Measurements from ENCODE around the gene FOXA2. TPM values are rescaled to one million over a fixed set of nuclear protein-coding genes. Genes with fewer than 3 reads are reported as not detected.

Gene FOXA2
- total and polyA plus RNA-seq, 2 of the 13 experiments (the other 11 are each of a cell fraction or from before 2014, with no cell fraction given) = 8.8 to 12.2 TPM

- no peak for TF ChIP-seq ZNF318 (CRISPR knock-in tag; IDR thresholded peaks at IDR 0.05)
- no peak for TF ChIP-seq ZFP91 (CRISPR knock-in tag; IDR thresholded peaks at IDR 0.05; ENCODE audit: borderline replicate concordance)
- TF ChIP-seq ZEB1 (IDR thresholded peaks at IDR 0.05; ENCODE audit: insufficient replicate concordance, low read depth) = no peak
- 0 out of 2 replicates have a peak, but pooled peaks have one; percentile 12 for TF ChIP-seq ZNF276 (CRISPR knock-in tag; IDR thresholded peaks at IDR 0.05; ENCODE audit: low read depth)
- peak; percentile 23 for TF ChIP-seq SKI (IDR thresholded peaks at IDR 0.05; ENCODE audit: partially characterized antibody)
- no peak for TF ChIP-seq ZNF672 (CRISPR knock-in tag; IDR thresholded peaks at IDR 0.05)
- TF ChIP-seq NFATC3 (CRISPR knock-in tag; IDR thresholded peaks at IDR 0.05) = no peak
- peak; percentile 21; the same call in 1 of the 2 replicates for TF ChIP-seq ZNF512B (CRISPR knock-in tag; IDR thresholded peaks at IDR 0.05; ENCODE audit: borderline replicate concordance)
These were observed 1.2 kb downstream of the FOXA2 start (continued) for GRCh38 chr20:22582964-22583772.
